Muscle of back (tissue), 13 donors: ENCODE data around the gene FNBP1L. TPM values are rescaled to one million over a fixed set of nuclear protein-coding genes. Genes with fewer than 3 reads are reported as not detected.

ENCODE experiments used
- DNase-seq, 3 donors: peaks; one replicate each; pipeline versions ENCODE4 v3.0.0 to v3.0.0-alpha.2; 2013
- long read RNA-seq, 9 donors: transcript quantifications; one replicate each; lab custom pipeline, GENCODE V29; 2026
- polyA plus RNA-seq, 10 donors: library from polyadenylated mRNA; unstranded; fragments of 120-200 nt; gene quantifications; one replicate each; pipeline ENCODE4 v1.2.1, GENCODE V29; 2013; ENCODE audit not compliant: insufficient read length in 10 of 10

The FNBP1L gene
- 10 to 100 TPM; 39.4 to 70.8 (median 48.6) TPM for polyA plus RNA-seq
- long read RNA-seq, donor 1, full-length matches to known transcripts: 5 of 14 reads
- long read RNA-seq, donor 1, partial matches to known transcripts: 9 of 14 reads
- long read RNA-seq, donor 1, other reads (novel, unspliced or antisense): 0 of 14 reads
- long read RNA-seq, donor 2, full-length matches to known transcripts: 7 of 22 reads
- long read RNA-seq, donor 2, partial matches to known transcripts: 15 of 22 reads
- long read RNA-seq, donor 2, other reads (novel, unspliced or antisense): 0 of 22 reads
- long read RNA-seq, donor 3: 0 reads
- long read RNA-seq, donor 4, full-length matches to known transcripts: 5 of 14 reads
- long read RNA-seq, donor 4, partial matches to known transcripts: 9 of 14 reads
- long read RNA-seq, donor 4, other reads (novel, unspliced or antisense): 0 of 14 reads
- long read RNA-seq, donor 5, partial matches to known transcripts: 16 of 18 reads
- long read RNA-seq, donor 5, other reads (novel, unspliced or antisense): 0 of 18 reads
- long read RNA-seq, donor 6, full-length matches to known transcripts: 8 of 19 reads
- long read RNA-seq, donor 6, partial matches to known transcripts: 11 of 19 reads
- long read RNA-seq, donor 6, other reads (novel, unspliced or antisense): 0 of 19 reads
- long read RNA-seq, donor 7, transcript FNBP1L-203 (15 exons, 3,889 nt): major isoform, 5 of 6 reads
- long read RNA-seq, donor 7, partial matches to known transcripts: 0 of 6 reads
- long read RNA-seq, donor 7, other reads (novel, unspliced or antisense): 0 of 6 reads
- long read RNA-seq, donor 8, partial matches to known transcripts: 0 of 2 reads
- long read RNA-seq, donor 8, other reads (novel, unspliced or antisense): 0 of 2 reads
- long read RNA-seq, donor 9: 0 reads

GRCh38 chr1:93447481-93448291, at the start of gene FNBP1L:
TSS of gene FNBP1L (plus strand) at chr1:93448118. CDS start at chr1:93448282, 164 bp downstream.
- DNase-seq: peak; percentile 80 to 93 (median 88)

- DNase-seq: no peak
Measured at GRCh38 chr1:93399781-93400180, 48.1 kb upstream of the FNBP1L start.

- DNase-seq: no peak
Measured at GRCh38 chr1:93408203-93408602, 39.7 kb upstream of the FNBP1L start.

- DNase-seq: no peak
Measured at GRCh38 chr1:93411000-93411399, 36.9 kb upstream of the FNBP1L start.

GRCh38 chr1:93414749-93415148, 33.2 kb upstream of the FNBP1L start:
- no peak for DNase-seq

- DNase-seq: no peak
Measured at GRCh38 chr1:93415296-93415695, 32.6 kb upstream of the FNBP1L start.

- no peak for DNase-seq
Measured at GRCh38 chr1:93416183-93416582, 31.7 kb upstream of the FNBP1L start.

- no peak for DNase-seq
Measured at GRCh38 chr1:93419344-93419743, 28.6 kb upstream of the FNBP1L start.

DNA sequence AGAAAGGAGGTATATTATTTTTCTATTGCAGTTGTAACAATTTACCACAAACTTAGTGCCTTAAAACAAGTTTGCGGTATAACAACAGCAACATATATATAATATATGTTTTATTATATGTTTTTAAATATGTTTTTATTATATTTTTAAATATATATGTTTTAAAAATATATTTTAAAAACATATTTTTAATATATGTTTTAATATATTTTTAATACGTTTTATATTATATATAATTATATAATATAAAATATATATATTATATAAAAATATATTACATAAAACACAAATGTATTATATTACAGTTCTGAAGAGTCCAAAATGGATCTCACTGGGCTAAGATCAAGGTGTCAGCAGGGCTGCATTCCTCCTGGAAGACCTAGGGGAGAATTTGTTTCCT, 27.5 kb upstream of the FNBP1L start:
- no peak for DNase-seq

GRCh38 chr1:93426181-93426580, 21.7 kb upstream of the FNBP1L start:
- peak; percentile 17 to 38 (median 29) for DNase-seq

GRCh38 chr1:93427656-93428055, 20.3 kb upstream of the FNBP1L start:
- no peak for DNase-seq

DNA sequence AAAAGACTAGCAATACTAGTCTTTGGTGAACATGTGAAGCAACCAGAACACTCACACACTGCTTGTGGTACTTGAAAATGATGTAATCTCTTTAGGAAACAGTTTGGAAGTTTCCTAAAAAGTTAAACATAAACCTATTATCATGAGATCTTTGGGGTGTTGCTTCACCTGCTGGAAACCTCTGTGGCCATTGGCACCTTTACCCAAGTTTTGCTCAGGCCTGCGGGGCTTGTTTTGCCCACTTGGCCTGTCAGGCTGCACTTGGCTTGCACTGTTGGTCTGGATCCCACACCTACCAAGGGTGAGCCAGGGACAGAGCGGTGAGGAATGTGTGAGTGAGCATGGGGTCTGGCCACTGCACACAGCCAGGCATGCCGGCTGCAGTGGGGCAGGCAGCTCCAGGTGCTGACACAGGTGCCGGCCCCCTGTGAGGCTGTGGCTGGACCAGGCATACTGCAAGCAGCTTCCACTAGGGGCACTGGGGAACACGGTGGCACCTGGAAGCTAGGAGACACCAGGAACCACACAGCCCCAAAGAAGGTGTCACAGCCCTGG, 14.4 kb upstream of the FNBP1L start:
- DNase-seq: no peak

DNA sequence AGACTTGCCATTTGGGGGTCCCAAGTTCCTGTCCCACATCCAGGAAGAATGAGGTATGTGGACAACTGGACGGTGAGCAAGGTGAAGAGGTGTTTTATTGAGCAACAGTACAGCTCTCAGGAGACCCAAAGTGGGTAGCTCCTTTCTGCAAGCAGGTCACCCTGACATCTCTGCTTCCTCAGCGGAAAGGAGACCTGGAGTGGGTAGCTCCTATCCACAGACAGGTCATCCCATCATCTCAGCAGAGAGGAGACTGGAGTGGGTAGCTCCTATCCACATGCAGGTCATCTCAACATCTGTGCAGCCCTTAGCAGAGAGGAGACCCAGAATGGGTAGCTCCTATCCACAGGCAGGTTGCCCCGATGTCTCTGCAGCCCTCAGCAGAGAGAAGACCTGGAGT, 13.8 kb upstream of the FNBP1L start:
- no peak for DNase-seq

- DNase-seq: no peak
Measured at GRCh38 chr1:93434987-93435386, 12.9 kb upstream of the FNBP1L start.

DNA sequence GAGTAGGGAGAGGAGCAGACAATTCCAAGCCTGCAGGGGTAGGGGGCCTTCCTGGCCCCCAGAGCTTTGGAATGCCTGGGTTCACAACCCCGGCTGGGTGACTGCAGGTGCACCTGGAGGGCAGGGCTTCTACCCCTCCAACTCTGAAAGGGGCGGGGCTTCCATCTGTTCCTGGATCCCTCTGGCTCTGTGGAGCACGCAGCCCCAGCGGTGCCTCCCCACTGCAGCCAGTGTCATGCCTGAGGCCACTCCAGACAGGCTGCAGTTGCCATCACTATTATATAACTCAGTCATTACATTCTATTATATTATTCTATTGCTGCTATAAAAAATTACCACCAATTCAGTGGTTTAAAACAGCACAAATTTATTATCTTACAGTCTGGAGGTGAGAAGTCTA, 12.5 kb upstream of the FNBP1L start:
- DNase-seq: no peak

- no peak for DNase-seq
Measured at GRCh38 chr1:93436496-93436895, 11.4 kb upstream of the FNBP1L start.

- DNase-seq: peak; percentile 47 to 71 (median 57)
Measured at GRCh38 chr1:93437976-93438605, 9.8 kb upstream of the FNBP1L start.

DNA sequence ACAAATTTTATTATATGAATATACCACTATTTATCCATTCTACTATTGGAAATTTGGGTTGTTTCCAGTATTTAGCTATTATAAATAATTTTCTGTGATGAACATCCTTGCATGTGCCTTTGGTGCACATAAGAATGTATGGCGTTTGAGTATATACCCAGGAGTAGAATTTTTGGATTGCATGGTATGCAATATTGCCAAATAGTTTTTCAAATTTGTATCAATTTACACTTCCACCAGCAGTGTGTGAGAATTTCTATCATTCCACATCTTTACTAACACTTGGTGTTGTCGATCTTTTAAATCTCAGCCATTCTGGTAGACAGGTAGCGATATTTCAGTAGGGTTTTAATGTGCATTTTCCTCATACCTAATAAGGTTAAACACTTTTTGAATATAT, 9.2 kb upstream of the FNBP1L start:
- no peak for DNase-seq

- DNase-seq: no peak
Measured at GRCh38 chr1:93440272-93440671, 7.6 kb upstream of the FNBP1L start.

- no peak for DNase-seq
Measured at GRCh38 chr1:93440706-93441105, 7.2 kb upstream of the FNBP1L start.

- no peak for DNase-seq
Measured at GRCh38 chr1:93441589-93441988, 6.3 kb upstream of the FNBP1L start.
